GM21515 (cell line): ENCODE results near the gene GPX4.

ENCODE experiments used
- ATAC-seq: cut with Tn5 transposase; IDR thresholded peaks from one replicate; pipeline ENCODE4 v1.9.1; 2021; ENCODE audit not compliant: unreplicated experiment

GPX4 gene

DNA sequence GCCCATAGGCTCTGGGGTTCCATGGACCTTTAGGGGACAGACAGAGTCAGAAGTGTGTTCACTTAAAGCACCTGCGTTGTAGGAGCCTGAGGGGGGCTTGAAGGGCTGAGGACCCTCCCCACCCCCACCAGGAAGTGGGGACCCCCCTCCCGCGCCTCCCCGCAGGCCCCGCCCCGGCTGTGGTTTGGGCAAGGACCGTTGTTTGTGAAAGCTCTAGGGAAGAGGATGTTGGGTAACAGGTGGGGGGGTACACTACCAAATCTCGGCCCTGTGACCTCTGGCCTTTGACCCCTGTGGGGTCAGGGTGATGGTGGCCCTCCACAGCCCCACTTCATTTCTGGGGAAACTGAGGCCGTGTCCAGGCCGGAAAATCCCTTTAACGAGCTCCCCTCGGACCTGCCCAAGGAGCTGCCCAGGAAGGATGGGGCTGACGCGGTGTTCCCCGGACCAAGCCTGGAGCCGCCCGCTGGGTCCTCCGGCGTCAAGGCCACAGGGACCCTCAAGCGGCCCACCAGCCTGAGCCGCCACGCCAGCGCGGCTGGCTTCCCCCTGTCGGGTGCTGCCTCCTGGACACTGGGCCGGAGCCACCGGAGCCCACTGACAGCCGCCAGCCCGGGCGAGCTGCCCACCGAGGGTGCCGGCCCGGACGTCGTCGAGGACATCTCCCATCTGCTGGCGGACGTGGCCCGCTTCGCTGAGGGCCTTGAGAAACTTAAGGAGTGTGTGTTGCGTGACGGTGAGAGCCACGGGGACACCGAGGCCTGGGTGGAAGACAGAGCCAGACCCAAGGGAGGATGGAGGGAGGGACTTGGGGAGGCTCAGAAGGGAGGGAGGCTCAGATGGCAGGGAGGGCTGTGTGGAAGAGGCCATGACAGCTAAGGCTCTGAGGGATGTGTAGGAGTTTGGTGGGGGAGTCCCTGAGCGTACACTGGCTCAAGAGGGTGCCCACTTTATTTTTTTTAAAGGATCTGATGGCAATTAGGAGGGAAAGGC is 35.5 kb upstream of the GPX4 start:
- ATAC-seq: no peak

GRCh38 chr19:1069009-1069779 is 34.6 kb upstream of the GPX4 start:
- ATAC-seq: no peak

DNA sequence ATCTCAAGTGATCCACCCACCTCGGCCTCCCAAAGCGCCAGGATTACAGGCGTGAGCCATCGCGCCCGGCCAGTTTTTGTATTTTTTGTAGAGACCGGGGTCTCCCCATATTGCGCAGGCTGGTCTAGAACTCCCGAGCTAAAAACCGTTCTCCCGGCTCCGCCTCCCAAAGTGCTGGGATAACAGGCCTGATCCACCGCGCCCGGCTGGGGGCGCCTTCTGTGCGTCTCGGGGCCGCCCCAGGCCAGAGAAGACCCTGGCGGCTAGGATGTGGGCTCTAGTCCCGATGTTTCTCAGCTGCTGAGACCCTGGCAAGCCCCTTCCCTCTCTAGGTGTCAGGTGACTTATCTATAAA is 33.2 kb upstream of the GPX4 start:
- ATAC-seq: no peak

GRCh38 chr19:1070931-1071791 is 32.6 kb upstream of the GPX4 start:
- ATAC-seq: no peak

- ATAC-seq: no peak
These were observed 31.3 kb upstream of the GPX4 start for GRCh38 chr19:1072371-1073015.

- no peak for ATAC-seq
These were observed 30.5 kb upstream of the GPX4 start for GRCh38 chr19:1073063-1073955.

- ATAC-seq: no peak
These were observed 29.8 kb upstream of the GPX4 start for GRCh38 chr19:1073956-1074517.

GRCh38 chr19:1074544-1075283 is 29.1 kb upstream of the GPX4 start:
- ATAC-seq: no peak

- ATAC-seq: no peak
These were observed 27.8 kb upstream of the GPX4 start for GRCh38 chr19:1076046-1076386.

GRCh38 chr19:1076951-1077350 is 26.8 kb upstream of the GPX4 start:
- peak; percentile 50 for ATAC-seq

DNA sequence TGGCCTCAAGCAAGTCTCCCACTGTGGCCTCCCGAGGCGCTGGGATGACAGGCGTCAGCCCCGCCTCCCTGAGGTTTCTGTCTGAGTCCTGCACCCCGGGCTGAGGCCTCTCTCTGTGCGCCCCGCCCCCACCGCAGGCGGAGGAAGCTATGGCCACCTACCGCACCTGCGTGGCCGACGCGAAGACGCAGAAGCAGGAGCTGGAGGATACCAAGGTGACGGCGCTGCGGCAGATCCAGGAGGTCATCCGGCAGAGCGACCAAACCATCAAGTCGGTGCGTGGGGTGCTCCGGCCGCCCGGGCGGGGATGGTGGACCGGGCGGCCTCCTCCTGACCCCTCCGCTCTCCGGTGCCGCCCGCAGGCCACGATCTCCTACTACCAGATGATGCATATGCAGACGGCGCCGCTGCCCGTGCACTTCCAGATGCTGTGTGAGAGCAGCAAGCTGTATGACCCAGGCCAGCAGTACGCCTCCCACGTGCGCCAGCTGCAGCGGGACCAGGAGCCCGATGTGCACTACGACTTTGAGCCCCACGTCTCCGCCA is 24.2 kb upstream of the GPX4 start:
- no peak for ATAC-seq

GRCh38 chr19:1080360-1081161 is 23.2 kb upstream of the GPX4 start:
- no peak for ATAC-seq

GRCh38 chr19:1081301-1082164 is 22.3 kb upstream of the GPX4 start:
- ATAC-seq: no peak

DNA sequence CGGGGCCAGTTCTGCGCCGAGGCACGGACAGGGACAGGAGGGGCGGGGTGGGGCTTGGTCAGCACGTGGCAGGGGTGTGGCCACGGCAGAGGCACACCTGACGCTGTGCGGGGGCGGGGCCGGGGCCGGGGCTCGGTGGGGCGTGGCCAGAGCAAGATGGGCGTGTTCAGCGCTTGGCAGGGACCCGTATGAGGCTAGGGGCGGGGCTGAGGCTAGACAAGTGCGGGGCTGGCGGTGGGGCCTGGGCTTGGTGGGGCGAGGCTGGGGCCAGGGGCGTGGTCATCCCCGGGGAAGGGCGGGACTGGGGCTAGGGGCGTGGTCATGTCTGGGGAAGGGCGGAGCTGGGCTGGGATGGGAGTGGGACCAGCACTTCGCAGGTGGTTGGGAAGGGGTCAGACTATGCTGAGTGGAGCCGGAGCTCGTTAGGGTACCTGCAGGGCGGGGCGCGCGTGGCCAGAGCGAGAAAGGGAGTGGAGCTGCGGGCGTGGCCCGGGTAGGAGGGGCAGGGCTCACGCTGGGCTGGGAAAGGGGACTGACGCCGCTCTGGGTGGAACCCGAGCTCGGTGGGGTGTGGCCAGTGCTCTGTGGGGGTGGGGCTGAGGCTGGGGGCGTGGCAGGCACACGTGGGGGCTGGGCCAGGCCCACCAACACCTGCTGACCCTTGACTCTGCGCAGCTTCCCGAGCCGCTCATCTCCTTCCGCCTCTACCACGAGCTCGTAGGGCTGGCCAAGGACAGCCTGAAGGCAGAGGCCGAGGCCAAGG is 21.4 kb upstream of the GPX4 start:
- ATAC-seq: peak; percentile 42

DNA sequence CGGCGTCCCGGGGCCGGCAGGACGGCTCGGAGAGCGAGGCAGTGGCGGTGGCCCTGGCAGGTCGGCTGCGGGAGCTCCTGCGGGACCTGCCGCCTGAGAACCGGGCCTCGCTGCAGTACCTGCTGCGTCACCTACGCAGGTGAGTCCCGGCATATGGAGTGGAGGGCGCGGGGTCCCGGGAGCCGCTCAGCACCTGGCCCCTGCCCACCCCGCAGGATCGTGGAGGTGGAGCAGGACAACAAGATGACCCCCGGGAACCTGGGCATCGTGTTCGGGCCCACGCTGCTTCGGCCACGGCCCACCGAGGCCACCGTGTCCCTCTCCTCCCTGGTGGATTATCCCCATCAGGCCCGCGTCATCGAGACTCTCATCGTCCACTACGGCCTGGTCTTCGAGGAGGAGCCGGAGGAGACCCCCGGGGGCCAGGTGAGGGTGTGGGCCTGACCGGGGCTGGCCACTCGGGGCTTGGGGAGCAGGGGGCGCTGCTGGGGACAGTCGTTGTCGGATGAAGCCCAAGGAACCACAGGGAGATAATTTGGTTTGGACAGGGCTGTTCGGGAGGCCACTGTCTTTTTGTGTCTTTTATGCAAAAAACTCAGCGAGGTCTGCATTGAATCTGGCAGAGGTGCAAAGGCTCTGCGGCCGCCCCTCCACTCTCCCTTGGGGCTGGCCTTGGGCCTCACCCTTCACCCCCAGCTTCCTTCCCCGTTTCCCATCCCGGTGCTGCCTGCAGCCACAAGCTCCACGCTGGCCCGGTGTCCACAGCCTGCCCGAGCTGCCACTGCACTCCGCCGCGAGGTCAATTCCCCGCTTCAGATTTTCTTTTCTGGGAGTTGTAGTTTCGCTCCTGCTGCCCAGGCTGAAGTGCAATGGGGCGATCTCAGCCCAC is 20.6 kb upstream of the GPX4 start:
- no peak for ATAC-seq
